Activated naive CD4-positive, alpha-beta T cell treated with anti-CD3 and anti-CD28 coated beads, Interleukin-2, amount 50 U/mL, for 24 hours (primary cell): Measurements from ENCODE around the gene WIPF2.
"Not testable (repeated sequence)": the region's sequence is repeated elsewhere in the genome, so short reads cannot be mapped to it uniquely, and the experiment has no call there.

Experiments
- H3K27ac Mint-ChIP-seq: one replicate; pipeline ENCODE4 v1.8.0; 2021; ENCODE audit warnings: mild to moderate bottlenecking, mixed read lengths
- H3K27me3 Mint-ChIP-seq: one replicate; pipeline ENCODE4 v1.8.0; 2021; ENCODE audit warnings: mixed read lengths
- H3K36me3 Mint-ChIP-seq: one replicate; pipeline ENCODE4 v1.8.0; 2021; ENCODE audit warnings: mixed read lengths
- H3K4me1 Mint-ChIP-seq: one replicate; pipeline ENCODE4 v1.8.0; 2021; ENCODE audit warnings: mixed read lengths
- H3K4me3 Mint-ChIP-seq: one replicate; pipeline ENCODE4 v1.8.0; 2021; ENCODE audit warnings: mild to moderate bottlenecking, mixed read lengths
- H3K9me3 Mint-ChIP-seq: one replicate; pipeline ENCODE4 v1.8.0; 2021; ENCODE audit warnings: mixed read lengths

The WIPF2 gene

GRCh38 chr17:40295488-40296436, 76.7 kb downstream of the WIPF2 start:
- no peak overlapping the region for H3K4me3 Mint-ChIP-seq
- no peak overlapping the region for H3K27ac Mint-ChIP-seq
- no peaks in the 10 kb centered on the region for H3K9me3 Mint-ChIP-seq
- H3K27me3 Mint-ChIP-seq, result no peaks in the 10 kb centered on the region
- H3K4me1 Mint-ChIP-seq, result peaks cover 8% of the 10 kb centered on the region
- peaks cover 12% of the 10 kb centered on the region for H3K36me3 Mint-ChIP-seq

DNA sequence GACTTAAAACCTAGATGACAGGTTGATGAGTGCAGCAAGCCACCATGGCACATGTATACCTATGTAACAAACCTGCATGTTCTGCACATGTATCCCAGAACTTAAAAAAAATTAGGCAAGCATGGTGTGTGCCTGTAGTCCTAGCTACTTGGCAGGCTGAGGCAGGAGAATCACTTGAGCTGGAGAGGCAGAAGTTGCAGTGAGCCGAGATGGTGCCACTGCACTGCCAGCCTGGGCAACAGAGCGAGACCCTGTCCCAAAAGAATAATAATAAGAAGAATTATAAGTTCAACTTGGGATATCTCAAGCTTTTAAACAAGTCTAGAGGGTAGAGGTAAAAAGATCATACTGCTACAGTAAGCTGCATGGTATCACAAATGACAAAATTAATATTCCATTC, 78.4 kb downstream of the WIPF2 start:
- peaks cover 8% of the 10 kb centered on the region for H3K36me3 Mint-ChIP-seq
- H3K9me3 Mint-ChIP-seq, result no peaks in the 10 kb centered on the region
- H3K4me3 Mint-ChIP-seq, result no peak overlapping the region
- H3K27me3 Mint-ChIP-seq, result no peaks in the 10 kb centered on the region
- H3K4me1 Mint-ChIP-seq, result peaks cover 5% of the 10 kb centered on the region
- no peak overlapping the region for H3K27ac Mint-ChIP-seq

DNA sequence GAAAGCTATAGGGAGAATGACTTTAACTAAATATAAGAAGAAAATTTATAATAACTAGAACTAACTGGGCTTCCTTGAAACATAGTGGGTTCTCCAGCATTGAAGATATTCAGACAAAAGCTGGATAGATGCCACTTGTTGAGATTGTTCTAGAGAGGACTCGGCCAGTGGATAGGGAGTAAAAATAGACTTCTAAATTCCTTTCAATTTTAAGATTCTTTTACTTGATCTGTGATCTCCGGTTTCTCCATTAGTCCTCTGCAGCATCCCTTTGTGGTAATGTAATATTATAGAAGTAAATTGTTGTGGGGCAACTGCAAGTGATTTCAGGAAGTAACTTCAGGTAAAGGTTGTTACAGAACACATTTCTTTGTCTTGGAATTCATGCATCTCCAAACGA, 79.6 kb downstream of the WIPF2 start:
- H3K4me3 Mint-ChIP-seq, result no peak overlapping the region
- no peaks in the 10 kb centered on the region for H3K9me3 Mint-ChIP-seq
- no peaks in the 10 kb centered on the region for H3K27me3 Mint-ChIP-seq
- peaks cover 14% of the 10 kb centered on the region for H3K4me1 Mint-ChIP-seq
- peaks cover 8% of the 10 kb centered on the region for H3K36me3 Mint-ChIP-seq
- H3K27ac Mint-ChIP-seq, result no peak overlapping the region

GRCh38 chr17:40299159-40299757, 80.2 kb downstream of the WIPF2 start:
- not testable (repeated sequence) for H3K27ac Mint-ChIP-seq, H3K27me3 Mint-ChIP-seq, H3K36me3 Mint-ChIP-seq, H3K9me3 Mint-ChIP-seq, H3K4me3 Mint-ChIP-seq
- H3K4me1 Mint-ChIP-seq, result peaks cover 20% of the 10 kb centered on the region

DNA sequence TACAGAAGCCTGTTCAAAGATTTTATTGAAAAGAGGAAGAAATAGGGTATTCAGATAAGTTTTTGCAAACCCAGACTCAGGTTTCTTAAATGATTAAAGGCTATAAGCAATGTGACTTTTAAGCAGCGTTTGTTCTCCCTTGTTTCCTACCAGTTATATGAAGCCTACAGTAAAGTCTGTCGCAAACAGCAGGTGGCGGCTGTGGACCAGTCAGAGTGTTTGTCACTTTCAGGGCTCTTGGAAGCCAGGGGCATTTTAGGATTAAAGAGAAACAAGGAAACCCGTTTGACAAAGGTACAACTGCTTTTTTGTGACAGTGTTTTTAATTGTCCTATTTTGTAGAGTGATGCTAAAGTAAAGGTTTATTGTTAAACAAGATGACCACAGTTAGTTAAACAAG, 82.2 kb downstream of the WIPF2 start:
- Mint-ChIP-seq H3K4me3 (no peak overlapping the region), H3K4me1 (peaks cover 16% of the 10 kb centered on the region), H3K36me3 (peaks cover 2% of the 10 kb centered on the region), H3K27ac (no peak overlapping the region), H3K9me3 (no peaks in the 10 kb centered on the region), H3K27me3 (no peaks in the 10 kb centered on the region)

DNA sequence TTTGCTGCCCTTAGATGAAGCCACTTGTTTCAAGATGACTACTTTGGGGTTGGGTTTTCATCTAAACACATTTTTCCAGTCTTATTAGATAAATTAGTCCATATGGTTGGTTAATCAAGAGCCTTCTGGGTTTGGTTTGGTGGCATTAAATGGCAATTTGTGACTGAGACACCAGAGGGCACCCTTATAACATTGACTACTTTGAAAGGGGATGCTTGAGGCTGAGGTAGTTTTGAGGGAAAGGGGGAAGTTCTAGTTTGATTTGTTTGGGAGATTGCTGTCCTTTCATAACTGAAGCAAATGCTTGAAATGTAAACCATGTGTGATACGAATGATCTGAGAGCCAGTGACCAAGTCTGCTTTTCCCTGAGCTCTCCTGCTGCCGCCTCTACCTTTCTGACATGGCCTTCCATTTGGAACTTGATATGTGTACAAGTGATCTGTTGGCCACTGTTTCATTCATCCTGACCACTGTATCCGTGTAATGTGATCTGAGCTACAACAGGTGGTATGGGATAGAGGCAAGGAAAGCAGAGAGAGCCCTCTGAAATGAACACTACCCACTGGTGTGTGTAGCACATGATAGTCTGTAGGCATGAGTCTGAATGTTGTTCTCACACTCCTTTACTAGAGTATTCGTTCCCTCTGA, 84.0 kb downstream of the WIPF2 start:
- Mint-ChIP-seq H3K9me3 (no peaks in the 10 kb centered on the region), H3K4me1 (peaks cover 16% of the 10 kb centered on the region), H3K27me3 (no peaks in the 10 kb centered on the region), H3K27ac (no peak overlapping the region), H3K4me3 (no peak overlapping the region), H3K36me3 (no peaks in the 10 kb centered on the region)

GRCh38 chr17:40303708-40304551, 84.8 kb downstream of the WIPF2 start:
- no peaks in the 10 kb centered on the region for H3K9me3 Mint-ChIP-seq
- H3K27ac Mint-ChIP-seq, result no peak overlapping the region
- no peaks in the 10 kb centered on the region for H3K27me3 Mint-ChIP-seq
- no peak overlapping the region for H3K4me3 Mint-ChIP-seq
- peaks cover 16% of the 10 kb centered on the region for H3K4me1 Mint-ChIP-seq
- H3K36me3 Mint-ChIP-seq, result no peaks in the 10 kb centered on the region

GRCh38 chr17:40304552-40304863, 85.4 kb downstream of the WIPF2 start:
- peaks cover 16% of the 10 kb centered on the region for H3K4me1 Mint-ChIP-seq
- H3K27me3 Mint-ChIP-seq, H3K4me3 Mint-ChIP-seq, H3K9me3 Mint-ChIP-seq, H3K36me3 Mint-ChIP-seq, H3K27ac Mint-ChIP-seq: not testable (repeated sequence)

- not testable (repeated sequence) for H3K4me3 Mint-ChIP-seq, H3K27me3 Mint-ChIP-seq, H3K27ac Mint-ChIP-seq, H3K9me3 Mint-ChIP-seq, H3K36me3 Mint-ChIP-seq
- peaks cover 16% of the 10 kb centered on the region for H3K4me1 Mint-ChIP-seq
Observed at GRCh38 chr17:40304866-40305265, 85.8 kb downstream of the WIPF2 start.

GRCh38 chr17:40306395-40306794, 87.3 kb downstream of the WIPF2 start:
- no peak overlapping the region for H3K4me3 Mint-ChIP-seq
- no peaks in the 10 kb centered on the region for H3K36me3 Mint-ChIP-seq
- H3K9me3 Mint-ChIP-seq, result no peaks in the 10 kb centered on the region
- peaks cover 21% of the 10 kb centered on the region for H3K4me1 Mint-ChIP-seq
- no peaks in the 10 kb centered on the region for H3K27me3 Mint-ChIP-seq
- peak overlapping the region; percentile 69 for H3K27ac Mint-ChIP-seq

DNA sequence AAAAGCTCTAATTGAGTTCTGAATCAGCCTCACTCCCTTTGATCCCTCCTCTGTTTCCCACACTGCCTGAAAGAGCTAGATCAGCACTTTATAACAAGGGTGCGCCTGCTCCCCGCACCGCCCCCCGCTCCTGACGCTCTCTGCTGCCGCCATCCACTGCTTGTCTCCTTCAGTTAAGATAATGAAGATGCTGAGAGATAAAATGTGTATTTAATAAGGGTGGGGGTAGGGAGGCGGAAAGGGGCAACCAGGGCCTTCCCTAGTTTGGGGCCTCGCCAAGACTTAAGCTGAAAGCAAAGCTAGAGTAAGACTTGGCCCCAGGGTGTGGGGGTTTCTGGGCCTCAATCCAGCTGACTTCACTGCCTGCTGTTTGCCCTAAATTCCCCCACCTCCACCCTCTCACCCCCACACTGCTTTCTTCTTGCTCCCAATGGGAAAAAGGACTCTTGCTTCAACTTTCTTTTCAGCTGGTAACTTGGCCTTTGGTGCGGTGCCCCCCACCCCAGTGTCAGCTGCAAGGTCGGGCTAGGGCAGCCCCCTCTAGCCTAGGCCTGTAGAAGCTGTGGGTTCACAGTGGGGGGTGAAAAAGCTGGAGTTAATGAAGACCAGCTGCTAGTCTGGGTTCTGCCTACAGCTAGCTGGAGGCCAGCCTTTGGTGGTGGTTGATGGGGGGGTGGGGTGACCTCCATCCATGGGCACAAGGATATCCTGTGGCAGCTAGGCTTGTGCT, 88.1 kb downstream of the WIPF2 start:
- no peaks in the 10 kb centered on the region for H3K36me3 Mint-ChIP-seq

GRCh38 chr17:40307740-40308239, 88.7 kb downstream of the WIPF2 start:
- Mint-ChIP-seq H3K4me3 (no peak overlapping the region), H3K27me3 (no peaks in the 10 kb centered on the region), H3K27ac (no peak overlapping the region), H3K36me3 (no peaks in the 10 kb centered on the region), H3K9me3 (no peaks in the 10 kb centered on the region), H3K4me1 (peaks cover 31% of the 10 kb centered on the region)

More for the DNA sequence above, 88.1 kb downstream of the WIPF2 start:
- H3K4me1 Mint-ChIP-seq, result peaks cover 29% of the 10 kb centered on the region
- no peak overlapping the region for H3K27ac Mint-ChIP-seq
- no peaks in the 10 kb centered on the region for H3K27me3 Mint-ChIP-seq
- no peak overlapping the region for H3K4me3 Mint-ChIP-seq
- no peaks in the 10 kb centered on the region for H3K9me3 Mint-ChIP-seq

DNA sequence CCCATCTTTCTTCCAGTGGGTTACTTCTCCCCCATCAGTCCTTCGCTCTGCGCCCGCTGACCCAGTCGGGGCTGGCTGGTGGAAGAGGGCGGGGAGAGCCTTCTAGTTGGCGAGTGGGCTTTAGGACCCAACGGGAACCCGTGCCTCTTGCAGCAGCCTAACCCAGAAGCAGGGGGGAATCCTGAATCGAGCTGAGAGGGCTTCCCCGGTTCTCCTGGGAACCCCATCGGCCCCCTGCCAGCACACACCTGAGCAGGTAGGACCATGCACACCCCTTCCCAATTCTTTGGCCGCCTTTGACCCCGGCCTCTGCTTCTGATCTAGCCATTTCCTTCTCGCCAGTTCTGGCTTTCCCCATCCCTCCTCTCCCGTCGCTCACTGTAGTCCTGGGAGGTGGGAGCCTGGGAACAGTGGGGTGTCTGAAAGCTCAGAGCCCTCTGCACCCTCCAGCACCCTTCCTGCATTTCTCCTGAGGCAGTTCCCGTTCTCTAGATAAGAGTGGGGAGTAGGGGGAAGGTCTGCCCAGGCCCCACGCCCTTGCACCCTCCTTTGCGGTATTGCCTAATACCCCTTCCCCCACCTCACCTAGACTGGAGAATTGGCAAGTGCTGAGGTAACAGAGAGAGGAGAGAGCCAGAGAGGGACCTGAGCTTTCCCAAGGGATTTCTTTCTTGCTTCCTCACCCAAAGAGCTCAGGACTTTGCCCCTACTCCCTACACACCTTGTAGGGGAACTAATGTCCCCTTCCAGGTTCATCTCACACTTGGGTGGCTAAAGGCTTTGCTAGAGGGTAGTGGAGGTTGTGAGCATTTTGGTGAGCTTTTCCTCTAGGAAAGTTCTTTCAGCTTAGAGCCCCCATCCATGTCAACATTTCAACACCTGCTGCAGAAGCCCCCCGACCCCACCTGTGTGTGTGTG, 90.2 kb downstream of the WIPF2 start, which contains the start of gene RARA:
Gene RARA (plus strand): TSS at position 150 of the 918 bp plus-strand sequence. CDS start 22,039 bp downstream, outside the sequence.
- Mint-ChIP-seq H3K27ac (no peak within 1 kb of the TSS), H3K27me3 (no peaks in the 10 kb centered on the region), H3K4me3 (no peak within 1 kb of the TSS), H3K36me3 (no peaks in the 10 kb centered on the region), H3K4me1 (peaks cover 24% of the 10 kb centered on the region), H3K9me3 (no peaks in the 10 kb centered on the region)

DNA sequence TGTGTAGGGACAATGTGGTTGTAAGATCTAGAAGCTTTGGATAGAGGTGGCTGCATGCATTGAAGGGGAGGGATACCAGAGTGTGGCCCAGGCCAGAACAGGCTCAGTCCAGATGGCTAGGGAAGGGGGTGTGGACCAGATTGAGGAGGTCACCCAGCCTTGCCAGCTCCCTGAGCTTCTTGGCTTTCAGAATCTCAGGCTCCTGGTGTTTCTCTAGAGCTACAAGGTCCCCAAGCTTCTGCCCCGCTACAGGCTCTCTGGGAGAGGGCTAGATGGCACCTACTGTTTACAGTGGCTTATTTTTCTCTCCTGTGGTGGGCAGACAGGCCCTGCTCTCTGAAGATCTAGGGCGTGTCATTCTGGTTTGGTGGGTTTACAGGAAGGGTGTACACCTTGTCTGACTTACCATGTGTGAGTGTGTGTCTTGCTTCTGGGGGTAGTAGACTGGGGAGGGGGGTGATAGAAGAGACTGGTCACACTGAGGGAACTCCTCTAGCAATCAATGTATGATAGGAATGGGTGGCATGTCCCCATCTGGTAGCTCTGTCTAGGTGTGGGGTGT, 90.9 kb downstream of the WIPF2 start:
- no peaks in the 10 kb centered on the region for H3K27me3 Mint-ChIP-seq
- H3K4me1 Mint-ChIP-seq, result peaks cover 31% of the 10 kb centered on the region

More for the DNA sequence above, 90.9 kb downstream of the WIPF2 start:
- no peaks in the 10 kb centered on the region for H3K36me3 Mint-ChIP-seq
- no peak overlapping the region for H3K27ac Mint-ChIP-seq
- no peaks in the 10 kb centered on the region for H3K9me3 Mint-ChIP-seq
- peak overlapping the region; percentile 21 for H3K4me3 Mint-ChIP-seq
